Measurements from ENCODE around the gene TP73.

The TP73 gene

DNA sequence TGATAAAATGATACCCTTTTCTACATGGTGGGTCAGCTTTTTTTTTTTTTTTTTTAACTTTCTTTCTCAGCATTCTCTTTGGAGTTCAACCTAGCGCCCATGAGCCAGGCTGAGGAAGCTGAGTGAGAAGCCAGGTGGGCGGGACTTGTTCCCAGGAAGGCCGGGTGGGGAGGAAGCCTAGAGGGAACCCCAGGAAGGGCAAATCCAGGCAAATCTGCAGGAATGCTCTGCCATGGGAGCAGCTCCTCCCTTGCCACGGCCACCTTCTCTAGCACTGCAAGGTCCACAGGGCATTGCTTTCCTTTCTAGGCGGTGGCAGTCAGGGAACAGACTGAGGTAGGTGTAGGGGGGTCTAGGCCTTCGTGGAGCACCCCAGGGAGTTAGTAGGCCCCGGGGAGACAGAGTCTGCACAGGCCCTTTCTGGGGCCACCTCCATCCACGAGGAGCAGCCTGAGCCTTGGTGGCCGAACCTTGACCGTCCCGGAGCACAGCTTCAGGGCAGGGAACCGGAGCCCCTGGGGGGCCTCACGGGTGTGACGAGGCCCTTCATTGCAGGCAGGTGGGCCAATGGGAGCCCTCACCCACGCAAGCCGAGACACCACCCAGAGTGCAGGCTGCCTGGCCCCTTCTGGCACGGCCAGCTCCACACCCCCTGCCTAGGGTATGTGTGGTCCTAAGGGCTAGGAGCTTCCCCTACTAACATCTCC, 81.7 kb downstream of the TP73 start:
- Histone ChIP-seq H3K4me1 (peaks cover 0 to 5% (median 2%) of the 10 kb centered on the region in 4 donors), H3K27me3 (peaks cover 0 to 43% of the 10 kb centered on the region in 2 donors), H3K9me3 (no peaks in the 10 kb centered on the region), H3K36me3 (peaks cover 22 to 47% (median 35%) of the 10 kb centered on the region in 3 donors), H3K4me3 (no peak overlapping the region), H3K27ac (no peak overlapping the region)
- no peak for TF ChIP-seq CTCF (IDR thresholded peaks at IDR 0.05)
- intact Hi-C loops (cut with DNase I; ENCODE audit: low total_unique reads) = no loop called here
- DNase-seq = no peak

DNA sequence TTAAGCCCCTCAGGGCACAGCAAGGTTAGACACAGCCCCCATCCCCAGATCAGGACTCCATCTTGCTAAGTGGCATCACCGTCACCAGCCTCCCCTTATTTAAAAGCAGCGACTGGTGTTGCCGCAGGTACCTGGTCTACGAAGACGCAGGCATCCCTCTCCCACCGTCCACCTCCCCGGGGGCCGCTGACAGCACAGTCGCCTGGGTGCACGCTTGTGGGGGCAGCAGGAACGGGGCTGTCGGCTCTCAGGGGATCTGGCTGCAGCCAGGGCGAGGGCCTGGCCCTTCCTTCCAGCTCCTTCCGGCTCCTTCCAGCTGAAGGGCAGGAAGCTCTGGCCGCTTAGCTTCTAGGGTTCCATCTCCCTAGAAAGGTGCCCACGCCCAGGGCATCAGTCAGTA, 82.3 kb downstream of the TP73 start:
- Histone ChIP-seq H3K36me3 (peaks cover 22 to 53% (median 40%) of the 10 kb centered on the region in 3 donors), H3K27me3 (peaks cover 0 to 37% of the 10 kb centered on the region in 2 donors), H3K4me1 (peaks cover 0 to 5% (median 2%) of the 10 kb centered on the region in 4 donors), H3K27ac (no peak overlapping the region), H3K4me3 (no peak overlapping the region), H3K9me3 (no peaks in the 10 kb centered on the region)
- intact Hi-C loops (cut with DNase I; ENCODE audit: low total_unique reads) = no loop called here
- DNase-seq = no peak
- no peak for TF ChIP-seq CTCF (IDR thresholded peaks at IDR 0.05)

GRCh38 chr1:3735027-3735681, 82.8 kb downstream of the TP73 start:
- DNase-seq = no peak
- Histone ChIP-seq H3K4me1 (peaks cover 0 to 5% (median 2%) of the 10 kb centered on the region in 4 donors), H3K27ac (no peak overlapping the region), H3K9me3 (no peaks in the 10 kb centered on the region), H3K4me3 (no peak overlapping the region), H3K36me3 (peaks cover 25 to 59% (median 45%) of the 10 kb centered on the region in 3 donors), H3K27me3 (peaks cover 0 to 31% of the 10 kb centered on the region in 2 donors)
- intact Hi-C loops (cut with DNase I; ENCODE audit: low total_unique reads) = no loop called here
- no peak for TF ChIP-seq CTCF (IDR thresholded peaks at IDR 0.05)

DNA sequence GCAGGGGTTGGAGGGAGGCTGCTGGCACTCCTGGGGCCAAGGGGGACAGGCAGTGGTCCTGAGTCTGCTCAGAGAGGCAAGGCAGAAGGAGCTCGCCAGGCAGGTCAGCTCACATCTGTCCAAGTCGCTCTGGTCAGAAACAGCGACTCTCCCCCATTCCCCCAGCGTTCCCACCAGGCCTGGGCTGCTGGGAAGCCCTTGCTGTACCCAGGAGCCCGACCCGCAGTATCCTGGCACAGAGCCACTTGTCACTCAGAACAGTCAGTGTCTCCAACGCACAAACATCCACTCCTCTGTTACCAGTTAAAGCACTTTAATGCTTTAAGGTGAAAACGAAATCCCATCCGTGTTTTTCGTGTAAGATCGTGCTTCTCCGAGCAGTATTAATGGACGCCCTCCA, 83.4 kb downstream of the TP73 start:
- H3K27ac ChIP-seq = no peak overlapping the region
- DNase-seq = no peak

GRCh38 chr1:3736131-3736561, 83.8 kb downstream of the TP73 start:
- Histone ChIP-seq H3K4me1 (peaks cover 0 to 5% (median 2%) of the 10 kb centered on the region in 4 donors), H3K27me3 (peaks cover 0 to 21% of the 10 kb centered on the region in 2 donors), H3K9me3 (no peaks in the 10 kb centered on the region), H3K36me3 (peaks cover 31 to 68% (median 54%) of the 10 kb centered on the region in 3 donors), H3K27ac (no peak overlapping the region), H3K4me3 (no peak overlapping the region)
- intact Hi-C loops (cut with DNase I; ENCODE audit: low total_unique reads) = no loop called here
- DNase-seq = no peak
- TF ChIP-seq CTCF (IDR thresholded peaks at IDR 0.05) = no peak

More for the DNA sequence above, 83.4 kb downstream of the TP73 start:
- H3K4me1 ChIP-seq = peaks cover 0 to 5% (median 2%) of the 10 kb centered on the region in 4 donors
- TF ChIP-seq CTCF (IDR thresholded peaks at IDR 0.05) = no peak
- H3K36me3 ChIP-seq = peaks cover 30 to 64% (median 51%) of the 10 kb centered on the region in 3 donors
- no peak overlapping the region for H3K4me3 ChIP-seq
- intact Hi-C loops (cut with DNase I; ENCODE audit: low total_unique reads) = no loop called here
- H3K9me3 ChIP-seq = no peaks in the 10 kb centered on the region
- peaks cover 0 to 26% of the 10 kb centered on the region in 2 donors for H3K27me3 ChIP-seq
